Peyer's patch (tissue), 4 donors: ENCODE measurements around the gene IGFBP3. TPM values are rescaled to one million over a fixed set of nuclear protein-coding genes. Genes with fewer than 3 reads are reported as not detected.
A peak's percentile ranks its signal among the peaks of the same experiment; 100 is the strongest.

Experiments used
- DNase-seq, 3 donors: peaks; one replicate each; pipeline ENCODE4 v3.0.0-alpha.2; 2017 to 2019
- H3K27ac ChIP-seq, 4 donors: fragments of 200-600 bp; sonication (generic); one replicate each; pipeline ENCODE4 v1.5.1; 2016 to 2019
- H3K27me3 ChIP-seq, 2 donors: fragments of 200-600 bp; sonication (generic); one replicate each; pipeline ENCODE4 v1.5.1; 2019
- H3K36me3 ChIP-seq, 3 donors: fragments of 200-600 bp; sonication (generic); one replicate each; pipeline ENCODE4 v1.5.1; 2016 to 2019
- H3K4me1 ChIP-seq, 4 donors: fragments of 200-600 bp; sonication (generic); one replicate each; pipeline ENCODE4 v1.5.1; 2016 to 2019
- H3K4me3 ChIP-seq, 4 donors: fragments of 200-600 bp; sonication (generic); 1 replicate in 3 of 4; 2 replicates in 1 of 4; pipeline ENCODE4 v1.5.1; 2016 to 2019; ENCODE audit warnings: mild to moderate bottlenecking in 1 of 4
- H3K9me3 ChIP-seq, 4 donors: fragments of 200-600 bp; sonication (generic); one replicate each; pipeline ENCODE4 v1.5.1; 2016 to 2019; ENCODE audit warnings: mild to moderate bottlenecking in 1 of 4
- POLR2A ChIP-seq, 2 donors: fragments of 450-650 bp; IDR thresholded peaks; one replicate each; pipeline ENCODE4 v1.5.1; 2017; ENCODE audit warnings: antibody characterized with exemption in 2 of 2, mild to moderate bottlenecking in 2 of 2, moderate library complexity in 2 of 2
- total RNA-seq, 4 donors: library from RNA; depleted of rRNA; stranded (reverse); fragments of >200 nt; gene quantifications; one replicate each; pipeline ENCODE4 v1.1.0, GENCODE V29; 2016
- TF ChIP-seq, protein P1 (sequence below), 6 experiments: fragments of 450-650 bp in 4 of 6; fragments of 200-600 bp in 2 of 6; sonication (generic) in 1 of 6; IDR thresholded peaks; one replicate each; pipeline ENCODE4 v1.5.1; 2017 to 2019; ENCODE audit warnings: antibody characterized with exemption in 6 of 6, mild to moderate bottlenecking in 3 of 6, moderate library complexity in 1 of 6

IGFBP3 gene, protein sequence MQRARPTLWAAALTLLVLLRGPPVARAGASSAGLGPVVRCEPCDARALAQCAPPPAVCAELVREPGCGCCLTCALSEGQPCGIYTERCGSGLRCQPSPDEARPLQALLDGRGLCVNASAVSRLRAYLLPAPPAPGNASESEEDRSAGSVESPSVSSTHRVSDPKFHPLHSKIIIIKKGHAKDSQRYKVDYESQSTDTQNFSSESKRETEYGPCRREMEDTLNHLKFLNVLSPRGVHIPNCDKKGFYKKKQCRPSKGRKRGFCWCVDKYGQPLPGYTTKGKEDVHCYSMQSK
- total RNA-seq, result 10 to 100 TPM; 14.4 to 82.2 (median 35.1) TPM

DNA sequence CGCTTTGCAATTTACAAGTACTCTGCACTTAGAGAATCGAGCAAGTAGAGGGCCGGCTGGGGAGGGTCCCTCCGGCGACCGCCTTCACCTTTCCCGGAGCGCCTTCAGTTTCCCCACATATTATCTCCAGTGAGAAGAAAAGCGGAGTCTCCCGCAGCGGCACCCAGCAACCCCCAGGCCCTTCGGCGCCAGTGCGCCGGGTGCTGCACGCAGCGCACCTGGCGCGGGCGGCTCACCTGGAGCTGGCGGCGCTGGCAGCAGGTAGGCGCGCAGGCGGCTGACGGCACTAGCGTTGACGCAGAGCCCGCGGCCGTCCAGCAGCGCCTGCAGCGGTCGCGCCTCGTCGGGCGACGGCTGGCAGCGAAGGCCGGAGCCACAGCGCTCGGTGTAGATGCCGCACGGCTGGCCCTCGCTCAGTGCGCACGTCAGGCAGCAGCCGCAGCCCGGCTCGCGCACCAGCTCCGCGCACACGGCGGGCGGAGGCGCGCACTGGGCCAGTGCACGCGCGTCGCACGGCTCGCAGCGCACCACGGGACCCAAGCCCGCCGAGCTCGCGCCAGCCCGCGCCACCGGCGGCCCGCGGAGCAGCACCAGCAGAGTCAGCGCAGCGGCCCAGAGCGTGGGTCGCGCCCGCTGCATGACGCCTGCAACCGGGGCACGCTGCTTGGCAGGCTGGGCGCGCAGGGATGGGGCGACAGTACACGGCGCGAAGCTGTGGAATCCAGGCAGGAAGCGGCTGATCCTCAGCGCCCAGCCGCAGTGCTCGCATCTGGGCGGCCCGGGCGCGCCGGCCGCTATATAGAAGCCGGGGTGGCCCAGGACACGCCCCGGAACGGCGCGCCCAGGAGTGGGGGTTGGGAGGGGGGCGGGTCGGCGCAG, at the start of gene IGFBP3:
Gene IGFBP3 (minus strand): TSS at position 771 of the 879 bp plus-strand sequence. CDS start 132 bp downstream, at position 639.
- peak within 1 kb of the TSS; percentile 3 to 67 (median 62) for H3K27ac ChIP-seq
- H3K4me1 ChIP-seq, result peaks cover 0 to 38% (median 4%) of the 10 kb centered on the region in 4 donors
- TF ChIP-seq POLR2A (IDR thresholded peaks at IDR 0.05), result peak in 1 of 2 donors; percentile 19
- TF ChIP-seq, protein P1, sequence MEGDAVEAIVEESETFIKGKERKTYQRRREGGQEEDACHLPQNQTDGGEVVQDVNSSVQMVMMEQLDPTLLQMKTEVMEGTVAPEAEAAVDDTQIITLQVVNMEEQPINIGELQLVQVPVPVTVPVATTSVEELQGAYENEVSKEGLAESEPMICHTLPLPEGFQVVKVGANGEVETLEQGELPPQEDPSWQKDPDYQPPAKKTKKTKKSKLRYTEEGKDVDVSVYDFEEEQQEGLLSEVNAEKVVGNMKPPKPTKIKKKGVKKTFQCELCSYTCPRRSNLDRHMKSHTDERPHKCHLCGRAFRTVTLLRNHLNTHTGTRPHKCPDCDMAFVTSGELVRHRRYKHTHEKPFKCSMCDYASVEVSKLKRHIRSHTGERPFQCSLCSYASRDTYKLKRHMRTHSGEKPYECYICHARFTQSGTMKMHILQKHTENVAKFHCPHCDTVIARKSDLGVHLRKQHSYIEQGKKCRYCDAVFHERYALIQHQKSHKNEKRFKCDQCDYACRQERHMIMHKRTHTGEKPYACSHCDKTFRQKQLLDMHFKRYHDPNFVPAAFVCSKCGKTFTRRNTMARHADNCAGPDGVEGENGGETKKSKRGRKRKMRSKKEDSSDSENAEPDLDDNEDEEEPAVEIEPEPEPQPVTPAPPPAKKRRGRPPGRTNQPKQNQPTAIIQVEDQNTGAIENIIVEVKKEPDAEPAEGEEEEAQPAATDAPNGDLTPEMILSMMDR (IDR thresholded peaks at IDR 0.05), result peak in 1 of 6 experiments; percentile 8
- H3K36me3 ChIP-seq, result no peaks in the 10 kb centered on the region
- H3K27me3 ChIP-seq, result no peaks in the 10 kb centered on the region
- peak within 1 kb of the TSS; percentile 40 to 62 (median 49) for H3K4me3 ChIP-seq
- DNase-seq, result peak in 2 of 3 donors; percentile 57 to 64
- no peaks in the 10 kb centered on the region for H3K9me3 ChIP-seq

DNA sequence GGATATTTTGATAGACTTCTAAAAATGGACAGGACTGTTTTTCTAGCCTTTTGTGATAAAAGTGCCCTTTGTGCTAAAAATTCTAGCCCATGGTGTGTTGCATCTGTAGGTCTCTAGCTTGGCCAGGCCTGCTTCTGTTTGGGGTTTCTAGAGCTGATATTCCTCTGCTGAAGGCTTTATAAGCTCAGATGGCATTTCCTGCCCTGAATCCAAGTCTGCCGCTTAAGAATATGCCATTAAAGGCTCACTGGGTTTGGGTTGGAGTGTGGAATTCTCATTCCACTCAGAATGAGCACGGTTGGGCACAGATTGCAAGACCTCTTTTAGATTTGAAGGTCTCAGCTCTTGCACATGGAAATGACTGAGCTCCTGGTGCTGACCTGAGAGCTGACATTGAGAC, 49.4 kb upstream of the IGFBP3 start:
- H3K27ac ChIP-seq, result no peak overlapping the region
- no peaks in the 10 kb centered on the region for H3K27me3 ChIP-seq
- no peaks in the 10 kb centered on the region for H3K36me3 ChIP-seq
- no peaks in the 10 kb centered on the region for H3K9me3 ChIP-seq
- no peaks in the 10 kb centered on the region for H3K4me1 ChIP-seq
- TF ChIP-seq, protein P1 (IDR thresholded peaks at IDR 0.05), result no peak
- no peak for TF ChIP-seq POLR2A (IDR thresholded peaks at IDR 0.05)
- DNase-seq, result no peak
- H3K4me3 ChIP-seq, result no peak overlapping the region

DNA sequence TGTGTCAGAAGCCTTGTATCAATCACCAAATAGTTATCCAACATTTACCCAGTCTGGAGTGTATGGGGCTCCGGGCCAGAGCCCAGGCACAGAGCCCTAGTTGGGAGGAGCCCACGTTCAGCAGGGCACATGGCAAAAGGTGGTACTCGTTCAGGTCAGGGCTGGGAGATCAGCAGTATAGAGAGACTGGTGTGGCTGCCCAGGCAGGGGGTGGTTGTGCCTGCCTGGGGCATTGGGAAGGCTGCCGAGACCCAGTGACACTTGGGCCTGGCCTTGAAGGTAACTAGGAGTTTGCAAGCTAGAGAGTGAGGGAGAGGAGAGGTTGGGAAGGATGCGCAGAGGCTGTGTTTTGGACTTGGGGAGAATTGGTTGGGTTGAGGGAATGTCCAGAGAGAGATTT, 48.9 kb upstream of the IGFBP3 start:
- no peak for DNase-seq
- H3K27me3 ChIP-seq, result no peaks in the 10 kb centered on the region
- no peaks in the 10 kb centered on the region for H3K4me1 ChIP-seq
- no peaks in the 10 kb centered on the region for H3K36me3 ChIP-seq
- no peak overlapping the region for H3K27ac ChIP-seq
- TF ChIP-seq POLR2A (IDR thresholded peaks at IDR 0.05), result no peak
- TF ChIP-seq, protein P1 (IDR thresholded peaks at IDR 0.05), result no peak
- no peaks in the 10 kb centered on the region for H3K9me3 ChIP-seq
- H3K4me3 ChIP-seq, result no peak overlapping the region

DNA sequence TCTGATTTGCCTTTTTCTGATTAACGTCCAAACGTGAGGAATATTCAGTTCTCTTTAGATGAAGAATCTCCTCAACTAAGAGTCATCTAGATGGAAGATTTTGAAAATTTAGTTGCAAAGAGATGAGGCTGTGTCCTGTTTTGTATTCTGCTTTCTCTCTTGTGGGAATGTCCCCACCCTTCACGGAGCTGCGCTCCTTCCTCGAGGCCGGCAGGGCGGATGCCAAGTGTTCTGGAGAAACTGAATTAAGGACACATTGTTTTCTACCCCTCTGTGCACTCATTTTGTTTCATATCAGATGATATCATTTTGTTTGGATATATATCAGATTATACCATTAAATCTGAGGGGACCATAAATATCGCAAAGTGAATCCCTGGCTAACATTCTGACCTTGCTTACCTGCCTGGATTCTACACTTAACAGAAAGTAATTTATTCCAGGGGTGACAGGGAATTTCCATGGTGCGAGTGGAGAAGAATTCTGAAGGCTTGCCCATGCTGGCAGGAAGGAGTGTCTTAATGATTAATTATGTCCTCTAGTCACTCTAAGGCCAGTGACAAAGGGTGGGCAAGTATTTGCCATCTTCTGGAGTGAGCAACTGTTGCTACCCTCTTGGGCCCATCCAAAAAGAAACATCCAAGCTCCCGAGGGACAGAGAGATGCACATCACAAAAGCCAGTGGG, 47.9 kb upstream of the IGFBP3 start:
- DNase-seq, result no peak
- H3K4me1 ChIP-seq, result no peaks in the 10 kb centered on the region
- TF ChIP-seq, protein P1 (IDR thresholded peaks at IDR 0.05), result no peak
- no peak for TF ChIP-seq POLR2A (IDR thresholded peaks at IDR 0.05)
- H3K4me3 ChIP-seq, result no peak overlapping the region
- no peaks in the 10 kb centered on the region for H3K9me3 ChIP-seq
- no peaks in the 10 kb centered on the region for H3K36me3 ChIP-seq
- H3K27me3 ChIP-seq, result no peaks in the 10 kb centered on the region
- no peak overlapping the region for H3K27ac ChIP-seq

DNA sequence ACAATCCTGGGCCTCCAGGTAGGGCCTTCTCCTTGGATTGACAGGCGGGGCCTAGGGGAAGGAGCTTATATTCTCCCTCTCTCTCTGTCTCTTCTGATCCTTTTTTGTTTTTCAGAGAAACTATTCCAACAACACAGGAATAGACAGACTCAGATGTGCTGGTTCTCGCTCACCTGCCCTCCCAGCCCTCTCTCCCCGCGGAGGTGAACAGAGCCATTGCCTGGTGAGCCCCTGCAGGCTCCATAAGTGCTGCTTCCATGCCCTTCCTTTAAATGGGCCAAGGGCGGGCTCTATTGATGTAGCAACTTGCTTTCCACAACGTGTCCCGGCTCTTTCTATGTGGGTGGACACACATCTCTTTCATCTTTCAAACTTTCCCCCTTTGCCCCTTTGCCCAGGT, 47.2 kb upstream of the IGFBP3 start:
- DNase-seq, result no peak
- H3K4me3 ChIP-seq, result no peak overlapping the region
- H3K27me3 ChIP-seq, result no peaks in the 10 kb centered on the region
- no peaks in the 10 kb centered on the region for H3K4me1 ChIP-seq
- H3K27ac ChIP-seq, result no peak overlapping the region
- TF ChIP-seq POLR2A (IDR thresholded peaks at IDR 0.05), result no peak
- TF ChIP-seq, protein P1 (IDR thresholded peaks at IDR 0.05), result no peak
- no peaks in the 10 kb centered on the region for H3K36me3 ChIP-seq
- H3K9me3 ChIP-seq, result no peaks in the 10 kb centered on the region
